Stimulated activated naive CD4-positive, alpha-beta T cell (primary cell): ENCODE data around the gene SOST.
"Not testable (repeated sequence)": the region's sequence is repeated elsewhere in the genome, so short reads cannot be mapped to it uniquely, and the experiment has no call there.

Experiments
- DNase-seq, 6 experiments: peaks; one replicate each; lab custom pipeline; 2025; lab: John Stamatoyannopoulos, UW

SOST gene

GRCh38 chr17:43758497-43759174 is at the start of gene SOST:
SOST (minus strand) TSS chr17:43758791; CDS start chr17:43758741, 50 bp downstream.
- DNase-seq, result no peak

GRCh38 chr17:43808076-43808475 is 49.5 kb upstream of the SOST start:
- DNase-seq, result no peak

DNA sequence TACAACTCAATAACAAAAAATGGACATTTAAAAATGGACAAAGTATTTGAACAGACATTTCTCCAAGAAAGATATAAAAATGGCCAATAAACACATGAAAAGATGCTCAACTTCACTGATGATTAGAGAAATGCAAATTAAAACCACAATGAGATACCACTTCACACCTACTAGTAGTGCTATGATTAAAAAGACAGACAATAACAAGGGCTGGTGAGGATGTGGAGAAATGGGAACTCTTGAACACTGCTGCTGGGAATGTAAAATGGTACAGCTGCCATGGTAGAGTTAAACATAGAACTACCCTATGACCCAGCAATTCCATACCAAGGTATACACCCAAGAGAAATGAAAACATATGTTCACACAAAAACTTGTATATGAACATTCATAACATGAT is 46.5 kb upstream of the SOST start:
- no peak for DNase-seq

GRCh38 chr17:43803758-43804157 is 45.2 kb upstream of the SOST start:
- no peak for DNase-seq

GRCh38 chr17:43801844-43802243 is 43.3 kb upstream of the SOST start:
- no peak for DNase-seq

DNA sequence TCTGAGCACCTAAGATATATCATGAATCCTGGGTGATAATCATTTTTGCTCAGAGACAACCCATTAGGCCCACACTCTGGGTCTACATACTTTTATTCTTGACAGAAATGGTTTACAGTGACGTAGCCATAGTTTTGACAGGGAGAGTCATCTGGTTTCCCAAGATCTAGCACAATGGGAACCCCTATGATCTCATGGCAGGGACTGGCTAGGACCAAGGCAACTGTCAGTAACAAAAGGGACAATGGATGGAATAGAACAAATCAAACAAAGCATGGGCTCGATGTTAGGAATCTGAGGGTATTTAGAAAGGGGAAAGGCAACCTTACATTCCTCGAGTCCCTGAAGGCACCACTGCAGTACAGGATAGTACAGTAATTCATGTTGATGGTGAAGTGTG is 42.1 kb upstream of the SOST start:
- no peak for DNase-seq

GRCh38 chr17:43799047-43799446 is 40.5 kb upstream of the SOST start:
- no peak for DNase-seq

DNA sequence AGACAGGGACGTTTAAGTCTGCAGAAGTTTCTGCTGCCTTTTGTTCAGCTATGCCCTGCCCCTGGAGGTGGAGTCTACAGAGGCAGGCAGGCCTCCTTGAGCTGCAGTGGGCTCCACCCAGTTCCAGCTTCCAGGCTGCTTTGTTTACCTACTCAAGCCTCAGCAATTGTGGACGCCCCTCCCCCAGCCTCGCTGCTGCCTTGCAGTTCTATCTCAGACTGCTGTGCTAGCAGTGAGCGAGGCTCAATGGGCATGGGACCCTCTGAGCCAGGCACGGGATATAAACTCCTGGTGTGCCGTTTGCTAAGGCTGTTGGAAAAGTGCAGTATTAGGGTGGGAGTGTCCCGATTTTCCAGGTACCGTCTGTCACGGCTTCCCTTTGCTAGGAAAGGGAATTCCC is 39.4 kb upstream of the SOST start:
- not testable (repeated sequence) for DNase-seq

GRCh38 chr17:43792668-43793067 is 34.1 kb upstream of the SOST start:
- DNase-seq, result not testable (repeated sequence)

DNA sequence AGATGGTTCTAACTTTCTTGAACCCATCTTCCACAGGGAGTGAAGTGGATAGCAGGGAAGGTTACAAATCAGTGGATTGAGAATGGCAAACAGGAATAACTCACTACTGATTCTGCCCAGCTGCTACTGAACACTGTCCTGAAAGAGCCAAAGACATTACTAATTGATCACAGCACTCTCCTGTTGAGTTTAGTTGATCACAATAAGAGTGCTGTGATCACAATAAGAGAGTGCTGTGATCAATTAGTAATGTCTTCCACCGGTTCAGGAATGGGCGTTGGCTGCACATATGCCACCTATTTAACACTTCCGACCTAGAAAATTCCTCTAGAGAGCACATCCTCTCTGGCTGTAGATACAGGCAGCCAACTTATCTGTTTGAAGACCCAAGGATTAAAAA is 33.0 kb upstream of the SOST start:
- no peak for DNase-seq

DNA sequence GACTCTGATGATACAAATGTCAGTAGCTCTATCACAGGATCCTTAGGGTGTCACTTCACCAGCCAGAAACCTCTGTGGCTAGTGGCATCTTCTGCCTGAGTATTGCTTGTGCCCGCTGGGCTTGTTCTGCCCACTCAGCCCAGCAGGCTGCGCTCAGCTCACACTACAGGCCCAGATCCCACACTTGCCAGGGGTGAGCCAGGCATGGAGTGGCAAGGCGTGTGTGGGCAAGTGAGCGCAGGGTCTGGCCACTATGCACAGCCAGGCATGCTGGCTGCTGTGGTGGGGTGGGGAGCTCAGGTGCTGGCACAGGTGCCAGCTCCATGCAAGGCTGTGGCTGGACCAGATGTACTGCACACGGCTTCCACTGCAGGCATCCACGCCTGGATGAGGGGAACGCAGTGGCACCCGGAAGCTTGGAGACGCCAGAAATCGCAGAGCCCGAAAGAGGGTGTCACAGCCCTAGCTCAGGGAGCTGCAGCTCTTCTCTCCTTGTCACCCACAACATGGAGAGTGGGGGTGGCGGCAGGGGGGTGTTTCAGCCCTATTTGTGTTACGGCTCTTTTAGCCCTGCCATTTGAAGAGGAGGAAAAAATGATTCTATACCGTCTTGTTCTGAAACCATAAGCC is 31.8 kb upstream of the SOST start:
- no peak for DNase-seq

- no peak for DNase-seq
These were observed 30.9 kb upstream of the SOST start for GRCh38 chr17:43789482-43789881.

DNA sequence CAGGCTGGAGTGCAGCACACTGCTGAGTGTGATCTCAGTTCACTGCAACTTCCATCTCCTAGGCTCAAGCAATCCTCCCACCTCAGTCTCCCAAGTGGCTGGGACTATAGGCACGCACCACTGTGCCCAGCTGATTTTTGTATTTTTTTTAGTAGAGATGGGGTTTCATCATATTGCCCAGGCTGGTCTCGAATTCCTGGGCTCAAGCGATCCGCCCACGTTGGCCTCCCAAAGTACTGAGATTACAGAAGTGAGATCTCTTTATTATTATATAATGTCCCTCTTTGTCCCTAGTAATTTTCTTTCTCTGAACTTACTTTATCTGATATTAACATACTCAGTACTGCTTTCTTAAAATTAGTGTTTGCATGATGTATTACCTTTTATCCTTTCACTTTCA is 29.9 kb upstream of the SOST start:
- DNase-seq, result no peak

GRCh38 chr17:43787728-43788127 is 29.1 kb upstream of the SOST start:
- DNase-seq, result no peak

GRCh38 chr17:43784628-43785101 is 26.1 kb upstream of the SOST start:
- no peak for DNase-seq

GRCh38 chr17:43784068-43784467 is 25.5 kb upstream of the SOST start:
- DNase-seq, result no peak

DNA sequence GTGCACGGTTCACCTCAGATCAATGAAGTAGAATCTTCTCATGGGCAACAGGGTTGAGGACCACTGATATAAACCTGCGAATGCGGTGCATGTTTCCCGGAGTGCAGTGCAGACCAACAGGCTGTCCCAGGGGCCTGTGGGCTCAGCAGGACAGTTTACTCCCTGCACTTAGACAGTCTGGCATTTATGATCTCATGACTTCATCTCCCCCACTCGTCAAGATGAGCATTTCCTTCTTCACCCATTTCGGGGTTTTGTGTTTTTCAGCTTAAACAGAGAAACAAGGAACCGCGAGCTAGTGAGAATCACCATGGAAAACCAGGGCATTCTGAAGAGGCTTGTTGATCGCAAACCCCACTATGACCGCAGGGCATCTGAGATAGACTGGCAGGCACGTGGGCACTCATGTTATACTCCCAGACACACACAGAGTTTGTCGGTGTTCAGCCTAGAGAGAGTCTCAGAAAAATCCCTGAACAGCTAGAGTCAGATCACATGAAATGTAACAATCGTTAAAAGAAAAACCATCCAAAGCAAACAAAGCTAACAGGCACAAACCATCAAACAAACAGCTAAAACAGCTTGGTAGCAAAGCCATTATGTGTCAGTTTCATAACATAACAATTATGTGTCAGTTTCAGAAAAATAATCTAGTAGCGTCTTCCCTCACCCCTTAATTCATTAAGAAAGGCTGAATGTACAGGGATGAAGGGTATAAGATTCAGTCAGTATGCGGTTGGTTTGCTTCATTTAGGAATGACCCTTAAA is 24.5 kb upstream of the SOST start:
- no peak for DNase-seq

GRCh38 chr17:43780135-43780534 is 21.5 kb upstream of the SOST start, which contains the start of gene CFAP97D1:
CFAP97D1 (plus strand) TSS chr17:43780435; CDS start chr17:43780463, 28 bp downstream.
- DNase-seq, result no peak

DNA sequence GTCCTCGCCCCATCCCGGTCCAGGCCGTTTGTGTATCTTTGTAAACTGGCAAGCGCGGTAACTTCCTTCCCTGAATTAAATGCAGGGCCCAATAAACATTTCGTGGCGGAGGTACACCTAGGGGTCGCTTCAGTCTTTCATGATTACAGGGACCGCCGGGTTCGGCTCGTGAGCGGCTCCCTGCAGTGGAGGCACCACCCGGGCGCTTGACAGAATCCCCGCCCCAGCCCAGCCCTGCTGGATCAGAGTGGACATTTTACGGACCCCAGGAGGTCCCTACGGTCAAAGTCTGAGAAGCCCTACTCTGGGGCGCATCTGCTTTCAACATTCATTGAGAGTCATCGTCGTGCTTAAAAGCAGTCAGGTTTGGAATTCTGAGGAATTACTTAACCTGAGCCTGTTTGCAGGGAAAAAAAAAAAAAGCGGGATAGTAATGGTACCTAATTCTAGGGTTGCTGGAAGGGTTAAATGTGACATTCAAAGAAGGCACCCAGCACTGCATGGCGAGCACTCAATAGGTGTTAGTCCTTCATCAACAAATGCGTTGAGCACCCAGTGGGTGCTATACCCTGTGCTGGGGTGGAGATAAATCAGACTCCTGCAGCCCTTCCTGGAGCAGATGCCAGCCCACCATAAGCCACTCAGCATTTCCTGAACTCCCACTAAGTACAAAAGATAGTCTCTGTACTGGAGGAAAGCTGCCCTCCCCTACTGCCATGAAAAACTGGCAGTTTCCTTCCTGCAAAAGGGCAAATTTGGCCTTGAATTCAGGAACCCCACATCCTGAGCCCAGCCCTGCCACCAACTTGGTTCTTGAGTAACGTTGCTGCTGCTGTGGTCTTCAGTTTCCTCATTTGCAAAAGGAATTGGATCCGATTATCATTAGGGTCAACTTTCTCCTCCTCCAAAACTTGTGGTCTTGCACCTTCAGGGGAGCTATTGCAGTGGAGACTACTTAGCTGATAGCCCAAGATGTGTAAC is 20.8 kb upstream of the SOST start:
- peak in 1 of 6 experiments; percentile 23 for DNase-seq

DNA sequence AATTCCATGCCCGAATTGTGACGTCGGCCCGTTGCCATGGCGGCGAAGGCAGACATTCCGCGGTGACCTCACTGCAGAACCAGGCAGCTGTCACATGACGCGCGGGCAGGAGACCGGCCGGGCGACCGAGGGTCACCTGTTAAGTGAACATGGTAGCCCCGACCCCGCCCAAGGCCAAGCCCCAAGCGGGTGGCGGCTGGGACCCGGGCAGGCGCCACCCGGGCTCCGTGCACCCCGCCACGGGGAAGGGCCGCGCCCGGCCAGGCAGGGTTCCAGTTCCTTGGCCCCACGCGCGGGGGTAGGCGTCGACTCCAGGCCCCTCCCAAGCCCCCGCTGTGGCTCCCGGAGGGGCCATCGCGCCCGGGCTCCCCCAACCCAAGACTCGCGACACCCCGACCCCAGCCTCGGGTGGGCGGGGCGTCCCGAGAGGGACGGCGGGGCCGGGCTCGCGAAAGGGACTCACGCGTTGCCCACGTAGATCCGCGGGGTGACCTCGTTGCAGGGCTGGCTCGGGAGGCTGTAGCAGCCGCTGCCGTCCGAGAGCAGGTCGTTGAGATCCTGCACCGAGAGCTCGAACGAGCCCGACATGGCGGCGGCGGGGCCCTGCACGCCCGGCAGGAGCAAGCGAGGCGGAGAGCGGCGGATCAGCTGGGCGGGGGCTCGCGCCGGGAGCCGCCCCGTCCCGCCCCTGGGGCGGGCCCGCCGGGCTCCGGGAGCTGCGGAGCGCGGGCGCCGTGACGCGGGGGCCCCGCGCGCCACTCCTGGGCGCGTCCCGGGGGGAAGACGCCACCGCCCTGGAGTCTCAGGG is 19.9 kb upstream of the SOST start, which contains the start of gene DUSP3:
Gene DUSP3, minus strand, starts transcription at position 641 of the 808 bp plus-strand sequence. Its CDS starts 53 bp downstream, at position 588.
- peak; percentile 48 to 79 (median 69) for DNase-seq
